ENCODE results near the gene CYLD. TPM values are rescaled to one million over a fixed set of nuclear protein-coding genes. Genes with fewer than 3 reads are reported as not detected.

CYLD gene
- total RNA-seq, 5 donors from 2014 or later (not counting 1 experiment from before 2014, with no cell fraction given): 243 to 380 (median 294) TPM

- ChIA-PET POLR2A (interaction anchor here (0.6 to 1.3 kb wide), 6 partner anchors 16 to 371 kb away, joined by 3 to 5 read pairs (median 4); no protein-coding TSS in a partner anchor), CTCF (interaction anchor here (0.5 to 1.7 kb wide), 7 partner anchors 11 to 75 kb away, joined by 3 to 21 read pairs (median 5); no protein-coding TSS in a partner anchor)
- Histone ChIP-seq H3K27ac (ENCODE audit: low read length) (peak overlapping the region; percentile 93), H3K27me3 (replicated peaks in 1 of 2; ENCODE audit: control insufficient read depth in 2 of 2, extremely low read depth in 1 of 2, insufficient read depth in 2 of 2, low read length in 1 of 2) (no peaks in the 10 kb centered on the region), H3K9me3 (no peaks in the 10 kb centered on the region), H3K36me3 (ENCODE audit: control insufficient read depth in 2 of 2, extremely low read depth in 1 of 2, insufficient read depth in 1 of 2, low read length in 1 of 2) (peaks cover 0 to 1% of the 10 kb centered on the region in 2 donors), H3K4me1 (ENCODE audit: control insufficient read depth in 1 of 2, extremely low read depth in 1 of 2, insufficient read depth in 2 of 2, low read length in 2 of 2) (peaks cover 12 to 16% of the 10 kb centered on the region in 2 experiments), H3K4me3 (ENCODE audit: control insufficient read depth in 1 of 2, extremely low read depth in 1 of 2, low read length in 1 of 2) (no peak overlapping the region)
- Mint-ChIP-seq H3K27ac (peak overlapping the region; percentile 94 to 96), H3K4me3 (peak overlapping the region; percentile 83 to 98 (median 88)), H3K27me3 (no peaks in the 10 kb centered on the region), H3K36me3 (peaks cover 28% of the 10 kb centered on the region), H3K4me1 (peaks cover 33 to 55% (median 48%) of the 10 kb centered on the region in 3 donors), H3K9me3 (no peaks in the 10 kb centered on the region)
- DNase-seq: no peak
- ATAC-seq (replicated peaks in 1 of 4): no peak
- WGBS (ENCODE audit: insufficient coverage): 88% methylated on average over 1 of the region's 1 CpG
Observed at GRCh38 chr16:50740736-50741135, 1.1 kb upstream of the CYLD start.

GRCh38 chr16:50741225-50741780 is 583 bp upstream of the CYLD start:
- POLR2A ChIA-PET: interaction anchor here (0.6 to 1.3 kb wide), 21 partner anchors 10 to 716 kb away, joined by 3 to 11 read pairs (median 3); partner anchors contain the start of genes CNEP1R1 (in 1 of the 2) and SNX20 (in 1 of the 2)
- CTCF ChIA-PET: interaction anchor here (0.5 to 1.7 kb wide), 18 partner anchors 8 to 716 kb away, joined by 3 to 21 read pairs (median 5); partner anchors contain the start of genes CNEP1R1 (in 1 of the 2) and SNX20 (in 1 of the 2)
- H3K27ac ChIP-seq (ENCODE audit: low read length): peak overlapping the region; percentile 93
- 11% methylated on average over 17 of the region's 21 CpGs for WGBS (ENCODE audit: insufficient coverage)
- peaks cover 37 to 56% (median 51%) of the 10 kb centered on the region in 3 donors for H3K4me1 Mint-ChIP-seq
- H3K9me3 ChIP-seq: no peaks in the 10 kb centered on the region
- H3K9me3 Mint-ChIP-seq: no peaks in the 10 kb centered on the region
- peaks cover 17 to 20% of the 10 kb centered on the region in 2 experiments for H3K4me1 ChIP-seq (ENCODE audit: control insufficient read depth in 1 of 2, extremely low read depth in 1 of 2, insufficient read depth in 2 of 2, low read length in 2 of 2)
- peak overlapping the region; percentile 94 to 96 for H3K27ac Mint-ChIP-seq
- H3K36me3 Mint-ChIP-seq: peaks cover 27% of the 10 kb centered on the region
- no peaks in the 10 kb centered on the region for H3K27me3 Mint-ChIP-seq
- no peak for DNase-seq
- ATAC-seq (replicated peaks in 1 of 4): no peak
- peak overlapping the region; percentile 83 to 98 (median 88) for H3K4me3 Mint-ChIP-seq
- H3K4me3 ChIP-seq (ENCODE audit: control insufficient read depth in 1 of 2, extremely low read depth in 1 of 2, low read length in 1 of 2): peak overlapping the region; percentile 56 to 67
- H3K36me3 ChIP-seq (ENCODE audit: control insufficient read depth in 2 of 2, extremely low read depth in 1 of 2, insufficient read depth in 1 of 2, low read length in 1 of 2): peaks cover 0 to 2% of the 10 kb centered on the region in 2 donors
- H3K27me3 ChIP-seq (replicated peaks in 1 of 2; ENCODE audit: control insufficient read depth in 2 of 2, extremely low read depth in 1 of 2, insufficient read depth in 2 of 2, low read length in 1 of 2): no peaks in the 10 kb centered on the region

GRCh38 chr16:50742576-50743200 is 802 bp downstream of the CYLD start:
- peaks cover 31% of the 10 kb centered on the region for H3K36me3 Mint-ChIP-seq
- H3K9me3 Mint-ChIP-seq: no peaks in the 10 kb centered on the region
- WGBS (ENCODE audit: insufficient coverage): 1% methylated on average over 15 of the region's 28 CpGs
- H3K27ac Mint-ChIP-seq: peak overlapping the region; percentile 97 to 98
- peaks cover 47 to 65% (median 55%) of the 10 kb centered on the region in 3 donors for H3K4me1 Mint-ChIP-seq
- peak overlapping the region; percentile 95 to 99 for H3K4me3 ChIP-seq (ENCODE audit: control insufficient read depth in 1 of 2, extremely low read depth in 1 of 2, low read length in 1 of 2)
- ChIA-PET POLR2A (no interaction called here), CTCF (interaction anchor here (0.8 to 1.3 kb wide), 3 partner anchors 28 to 373 kb away, joined by 3 to 4 read pairs (median 3); no protein-coding TSS in a partner anchor)
- ATAC-seq (replicated peaks in 1 of 4): peak in 3 of 4 experiments; percentile 1 to 4 (median 4)
- H3K27me3 ChIP-seq (replicated peaks in 1 of 2; ENCODE audit: control insufficient read depth in 2 of 2, extremely low read depth in 1 of 2, insufficient read depth in 2 of 2, low read length in 1 of 2): no peaks in the 10 kb centered on the region
- no peaks in the 10 kb centered on the region for H3K9me3 ChIP-seq
- peaks cover 0 to 2% of the 10 kb centered on the region in 2 donors for H3K36me3 ChIP-seq (ENCODE audit: control insufficient read depth in 2 of 2, extremely low read depth in 1 of 2, insufficient read depth in 1 of 2, low read length in 1 of 2)
- peaks cover 17 to 32% of the 10 kb centered on the region in 2 experiments for H3K4me1 ChIP-seq (ENCODE audit: control insufficient read depth in 1 of 2, extremely low read depth in 1 of 2, insufficient read depth in 2 of 2, low read length in 2 of 2)
- H3K27ac ChIP-seq (ENCODE audit: low read length): peak overlapping the region; percentile 100
- H3K27me3 Mint-ChIP-seq: no peaks in the 10 kb centered on the region
- DNase-seq: peak in 34 of 35 experiments; percentile 23 to 80 (median 46)
- H3K4me3 Mint-ChIP-seq: peak overlapping the region; percentile 93 to 98 (median 95)

GRCh38 chr16:50743581-50744225 is 1.8 kb downstream of the CYLD start:
- Histone ChIP-seq H3K4me3 (ENCODE audit: control insufficient read depth in 1 of 2, extremely low read depth in 1 of 2, low read length in 1 of 2) (peak overlapping the region; percentile 95 to 99), H3K27ac (ENCODE audit: low read length) (peak overlapping the region; percentile 100), H3K36me3 (ENCODE audit: control insufficient read depth in 2 of 2, extremely low read depth in 1 of 2, insufficient read depth in 1 of 2, low read length in 1 of 2) (peaks cover 0 to 2% of the 10 kb centered on the region in 2 donors), H3K27me3 (replicated peaks in 1 of 2; ENCODE audit: control insufficient read depth in 2 of 2, extremely low read depth in 1 of 2, insufficient read depth in 2 of 2, low read length in 1 of 2) (no peaks in the 10 kb centered on the region), H3K9me3 (no peaks in the 10 kb centered on the region), H3K4me1 (ENCODE audit: control insufficient read depth in 1 of 2, extremely low read depth in 1 of 2, insufficient read depth in 2 of 2, low read length in 2 of 2) (peaks cover 18 to 40% of the 10 kb centered on the region in 2 experiments)
- Mint-ChIP-seq H3K36me3 (peaks cover 31% of the 10 kb centered on the region), H3K27me3 (no peaks in the 10 kb centered on the region), H3K9me3 (no peaks in the 10 kb centered on the region), H3K27ac (peak overlapping the region; percentile 97 to 98), H3K4me1 (peaks cover 55 to 68% (median 61%) of the 10 kb centered on the region in 3 donors), H3K4me3 (peak overlapping the region; percentile 93 to 98 (median 95))
- ATAC-seq (replicated peaks in 1 of 4) (no peak), DNase-seq (no peak)
- ChIA-PET CTCF (interaction anchor here (0.6 to 4.9 kb wide), 15 partner anchors 7 to 719 kb away, joined by 3 to 52 read pairs (median 4); partner anchors contain the start of gene CNEP1R1 (in 1 of the 2)), POLR2A (interaction anchor here (0.6 to 1.3 kb wide), 7 partner anchors 13 to 718 kb away, joined by 3 to 6 read pairs (median 3); partner anchors contain the start of gene CNEP1R1 (in 1 of the 2))
- WGBS (ENCODE audit: insufficient coverage): no CpG with 5 or more reads among the region's 3 CpGs

GRCh38 chr16:50744881-50745280 is 3.0 kb downstream of the CYLD start:
- Mint-ChIP-seq H3K27ac (peak overlapping the region; percentile 97 to 98), H3K9me3 (no peaks in the 10 kb centered on the region), H3K4me1 (peaks cover 64 to 72% (median 71%) of the 10 kb centered on the region in 3 donors), H3K4me3 (peak overlapping the region; percentile 93 to 98 (median 95)), H3K27me3 (no peaks in the 10 kb centered on the region), H3K36me3 (peaks cover 34% of the 10 kb centered on the region)
- DNase-seq (peak in 1 of 35 experiments; percentile 12), ATAC-seq (replicated peaks in 1 of 4) (no peak)
- Histone ChIP-seq H3K4me3 (ENCODE audit: control insufficient read depth in 1 of 2, extremely low read depth in 1 of 2, low read length in 1 of 2) (peak overlapping the region; percentile 60 to 99), H3K27me3 (replicated peaks in 1 of 2; ENCODE audit: control insufficient read depth in 2 of 2, extremely low read depth in 1 of 2, insufficient read depth in 2 of 2, low read length in 1 of 2) (no peaks in the 10 kb centered on the region), H3K4me1 (ENCODE audit: control insufficient read depth in 1 of 2, extremely low read depth in 1 of 2, insufficient read depth in 2 of 2, low read length in 2 of 2) (peaks cover 22 to 51% of the 10 kb centered on the region in 2 experiments), H3K36me3 (ENCODE audit: control insufficient read depth in 2 of 2, extremely low read depth in 1 of 2, insufficient read depth in 1 of 2, low read length in 1 of 2) (peaks cover 0 to 5% of the 10 kb centered on the region in 2 donors), H3K9me3 (no peaks in the 10 kb centered on the region), H3K27ac (ENCODE audit: low read length) (peak overlapping the region; percentile 100)
- CTCF ChIA-PET: interaction anchor here (0.7 to 4.9 kb wide), 16 partner anchors 9 to 720 kb away, joined by 3 to 52 read pairs (median 4); partner anchors contain the start of genes CNEP1R1 (in 1 of the 2) and SNX20 (in 1 of the 2)
- POLR2A ChIA-PET: interaction anchor here (0.6 to 1.3 kb wide), 6 partner anchors 11 to 720 kb away, joined by 3 to 6 read pairs (median 3); partner anchors contain the start of genes CNEP1R1 (in 1 of the 2) and SNX20 (in 1 of the 2)
- no CpG with 5 or more reads among the region's 3 CpGs for WGBS (ENCODE audit: insufficient coverage)

Measured in T-cell (primary cell).